Measurements from ENCODE around the gene ITCH. TPM values are rescaled to one million over a fixed set of nuclear protein-coding genes. Genes with fewer than 3 reads are reported as not detected.
"Not testable (repeated sequence)": the region's sequence is repeated elsewhere in the genome, so short reads cannot be mapped to it uniquely, and the experiment has no call there.

Gene ITCH
- total and polyA plus RNA-seq, 2 donors, result 19.8 to 113 TPM

GRCh38 chr20:34449674-34450592 lies 86.9 kb downstream of the ITCH start:
- no peaks in the 10 kb centered on the region for H3K36me3 ChIP-seq (ENCODE audit: insufficient read depth)
- H3K4me3 ChIP-seq (ENCODE audit: low read depth, low read length), result no peak overlapping the region
- DNase-seq (ENCODE audit: extremely low spot score), result no peak
- 93% methylated on average over 4 of the region's 4 CpGs for WGBS
- no peaks in the 10 kb centered on the region for H3K4me1 ChIP-seq (ENCODE audit: insufficient read depth)
- H3K27ac ChIP-seq (ENCODE audit: low read depth), result no peak overlapping the region

- Histone ChIP-seq H3K36me3 (ENCODE audit: insufficient read depth) (no peaks in the 10 kb centered on the region), H3K27ac (ENCODE audit: low read depth) (no peak overlapping the region), H3K4me1 (ENCODE audit: insufficient read depth) (no peaks in the 10 kb centered on the region), H3K4me3 (ENCODE audit: low read depth, low read length) (no peak overlapping the region)
- no peak for DNase-seq (ENCODE audit: extremely low spot score)
- 71% methylated on average over 2 of the region's 2 CpGs for WGBS
Measured at GRCh38 chr20:34452281-34452982, 89.4 kb downstream of the ITCH start.

- 32% methylated on average over 3 of the region's 3 CpGs for WGBS
- H3K4me3 ChIP-seq (ENCODE audit: low read depth, low read length), result no peak overlapping the region
- no peak for DNase-seq (ENCODE audit: extremely low spot score)
- H3K4me1 ChIP-seq (ENCODE audit: insufficient read depth), result no peaks in the 10 kb centered on the region
- peaks cover 4% of the 10 kb centered on the region for H3K36me3 ChIP-seq (ENCODE audit: insufficient read depth)
- no peak overlapping the region for H3K27ac ChIP-seq (ENCODE audit: low read depth)
Measured at GRCh38 chr20:34458631-34459030, 95.6 kb downstream of the ITCH start.

- WGBS, result 81% methylated on average over 5 of the region's 5 CpGs
- no peak overlapping the region for H3K27ac ChIP-seq (ENCODE audit: low read depth)
- no peak for DNase-seq (ENCODE audit: extremely low spot score)
- no peak overlapping the region for H3K4me3 ChIP-seq (ENCODE audit: low read depth, low read length)
- H3K36me3 ChIP-seq (ENCODE audit: insufficient read depth), result peaks cover 4% of the 10 kb centered on the region
- no peaks in the 10 kb centered on the region for H3K4me1 ChIP-seq (ENCODE audit: insufficient read depth)
Measured at GRCh38 chr20:34459209-34459897, 96.3 kb downstream of the ITCH start.

- Histone ChIP-seq H3K4me1 (ENCODE audit: insufficient read depth) (no peaks in the 10 kb centered on the region), H3K4me3 (ENCODE audit: low read depth, low read length) (no peak overlapping the region), H3K27ac (ENCODE audit: low read depth) (no peak overlapping the region), H3K36me3 (ENCODE audit: insufficient read depth) (peaks cover 4% of the 10 kb centered on the region)
- no peak for DNase-seq (ENCODE audit: extremely low spot score)
- 53% methylated on average over 2 of the region's 2 CpGs for WGBS
Measured at GRCh38 chr20:34461779-34462087, 98.7 kb downstream of the ITCH start.

GRCh38 chr20:34468951-34469350 lies 105.9 kb downstream of the ITCH start:
- WGBS, result 68% methylated on average over 1 of the region's 1 CpG
- Histone ChIP-seq H3K4me1 (ENCODE audit: insufficient read depth) (no peaks in the 10 kb centered on the region), H3K4me3 (ENCODE audit: low read depth, low read length) (no peak overlapping the region), H3K27ac (ENCODE audit: low read depth) (no peak overlapping the region), H3K36me3 (ENCODE audit: insufficient read depth) (peaks cover 3% of the 10 kb centered on the region)
- DNase-seq (ENCODE audit: extremely low spot score), result no peak

GRCh38 chr20:34472246-34472925 lies 109.3 kb downstream of the ITCH start:
- 55% methylated on average over 6 of the region's 6 CpGs for WGBS
- Histone ChIP-seq H3K27ac (ENCODE audit: low read depth) (no peak overlapping the region), H3K4me3 (ENCODE audit: low read depth, low read length) (no peak overlapping the region), H3K4me1 (ENCODE audit: insufficient read depth) (peaks cover 1% of the 10 kb centered on the region), H3K36me3 (ENCODE audit: insufficient read depth) (peaks cover 3% of the 10 kb centered on the region)
- no peak for DNase-seq (ENCODE audit: extremely low spot score)

- no peak overlapping the region for H3K4me3 ChIP-seq (ENCODE audit: low read depth, low read length)
- DNase-seq (ENCODE audit: extremely low spot score), result no peak
- H3K27ac ChIP-seq (ENCODE audit: low read depth), result no peak overlapping the region
- WGBS, result 64% methylated on average over 5 of the region's 5 CpGs
- H3K36me3 ChIP-seq (ENCODE audit: insufficient read depth), result peaks cover 4% of the 10 kb centered on the region
- H3K4me1 ChIP-seq (ENCODE audit: insufficient read depth), result peaks cover 1% of the 10 kb centered on the region
Measured at GRCh38 chr20:34473262-34473883, 110.3 kb downstream of the ITCH start.

GRCh38 chr20:34475979-34476736 lies 113.1 kb downstream of the ITCH start:
- Histone ChIP-seq H3K4me1 (ENCODE audit: insufficient read depth) (peaks cover 1% of the 10 kb centered on the region), H3K27ac (ENCODE audit: low read depth) (peak overlapping the region; percentile 23), H3K36me3 (ENCODE audit: insufficient read depth) (peaks cover 1% of the 10 kb centered on the region), H3K4me3 (ENCODE audit: low read depth, low read length) (no peak overlapping the region)
- no peak for DNase-seq (ENCODE audit: extremely low spot score)
- WGBS, result 15% methylated on average over 38 of the region's 38 CpGs

GRCh38 chr20:34479627-34480026 lies 116.6 kb downstream of the ITCH start:
- H3K36me3 ChIP-seq (ENCODE audit: insufficient read depth), result peaks cover 5% of the 10 kb centered on the region
- 95% methylated on average over 4 of the region's 4 CpGs for WGBS
- DNase-seq (ENCODE audit: extremely low spot score), result no peak
- H3K4me1 ChIP-seq (ENCODE audit: insufficient read depth), result peaks cover 1% of the 10 kb centered on the region
- H3K4me3 ChIP-seq (ENCODE audit: low read depth, low read length), result no peak overlapping the region
- H3K27ac ChIP-seq (ENCODE audit: low read depth), result no peak overlapping the region

- not testable (repeated sequence) for H3K4me3 ChIP-seq (ENCODE audit: low read depth, low read length); H3K4me1 ChIP-seq (ENCODE audit: insufficient read depth); DNase-seq (ENCODE audit: extremely low spot score); H3K27ac ChIP-seq (ENCODE audit: low read depth); H3K36me3 ChIP-seq (ENCODE audit: insufficient read depth)
- 51% methylated on average over 1 of the region's 1 CpG for WGBS
Measured at GRCh38 chr20:34482154-34482553, 119.1 kb downstream of the ITCH start.

GRCh38 chr20:34483585-34484220 lies 120.6 kb downstream of the ITCH start:
- not testable (repeated sequence) for DNase-seq (ENCODE audit: extremely low spot score); H3K4me3 ChIP-seq (ENCODE audit: low read depth, low read length); H3K36me3 ChIP-seq (ENCODE audit: insufficient read depth); H3K4me1 ChIP-seq (ENCODE audit: insufficient read depth); H3K27ac ChIP-seq (ENCODE audit: low read depth)
- WGBS, result 94% methylated on average over 3 of the region's 3 CpGs
